DLD1 (cell line): Measurements from ENCODE around the gene MTPN.

Experiments
- in situ Hi-C: cut with HindIII; loops from 2 replicates; pipeline ENCODE4 v1.10.0; 2017; ENCODE audit warnings: low sequenced_read_pairs

MTPN gene

DNA sequence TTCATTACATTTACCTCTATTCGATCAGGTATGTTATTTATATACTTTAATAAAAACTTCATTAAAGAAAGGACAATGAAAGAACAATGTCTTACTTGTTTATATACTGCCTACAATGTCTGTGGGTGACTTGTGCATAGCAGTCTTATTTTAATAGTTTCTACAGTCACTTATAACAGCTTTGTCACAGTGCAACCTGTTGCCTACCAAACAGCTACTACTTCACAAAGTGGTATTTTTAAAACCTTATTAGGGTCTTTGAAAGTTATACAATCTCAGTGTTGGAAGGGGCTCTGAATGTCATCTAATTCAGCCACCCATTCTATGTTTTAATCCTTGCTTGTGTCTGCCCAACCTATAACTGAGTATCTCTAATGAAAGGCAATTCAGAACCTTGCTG lies 19.0 kb downstream of the MTPN start:
- in situ Hi-C loops: no loop called here

DNA sequence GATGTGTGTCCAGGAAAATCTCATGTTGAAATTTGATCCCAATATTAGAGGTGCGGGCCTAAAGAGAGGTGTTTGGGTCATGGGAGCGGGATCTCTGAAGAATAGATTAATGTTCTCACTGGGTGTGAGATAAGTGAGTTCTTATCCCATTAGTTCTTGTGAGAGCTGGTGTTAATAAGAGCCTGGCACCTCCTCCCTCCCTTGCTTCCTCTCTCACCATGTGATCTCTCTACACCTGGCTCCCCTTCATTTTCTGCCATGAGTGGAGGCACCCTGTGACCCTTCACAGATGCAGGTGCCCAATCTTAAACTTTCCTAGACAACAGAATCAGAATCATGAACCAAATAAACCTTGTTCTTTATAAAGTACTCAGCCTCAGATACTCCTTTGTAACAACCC lies 19.5 kb downstream of the MTPN start:
- in situ Hi-C loops: no loop called here

DNA sequence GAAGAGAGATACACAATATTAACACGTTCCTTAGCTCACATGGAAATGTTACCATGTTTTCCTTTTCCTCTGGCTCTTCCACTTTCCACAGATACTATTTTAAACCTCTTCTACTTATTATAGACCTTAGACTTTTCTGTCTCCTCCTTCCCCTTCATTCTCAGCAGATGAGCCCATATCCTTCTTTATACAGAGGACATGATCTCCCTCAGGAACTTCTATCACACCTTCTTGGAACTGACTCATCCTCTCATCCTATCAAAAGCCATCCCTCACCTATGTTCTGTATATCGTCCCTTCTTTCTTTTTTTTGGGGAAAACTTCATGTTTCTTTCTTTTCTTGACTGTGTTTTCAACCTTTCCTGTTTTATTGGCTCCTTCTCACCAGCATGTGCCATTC lies 20.8 kb downstream of the MTPN start:
- in situ Hi-C loops: no loop called here

DNA sequence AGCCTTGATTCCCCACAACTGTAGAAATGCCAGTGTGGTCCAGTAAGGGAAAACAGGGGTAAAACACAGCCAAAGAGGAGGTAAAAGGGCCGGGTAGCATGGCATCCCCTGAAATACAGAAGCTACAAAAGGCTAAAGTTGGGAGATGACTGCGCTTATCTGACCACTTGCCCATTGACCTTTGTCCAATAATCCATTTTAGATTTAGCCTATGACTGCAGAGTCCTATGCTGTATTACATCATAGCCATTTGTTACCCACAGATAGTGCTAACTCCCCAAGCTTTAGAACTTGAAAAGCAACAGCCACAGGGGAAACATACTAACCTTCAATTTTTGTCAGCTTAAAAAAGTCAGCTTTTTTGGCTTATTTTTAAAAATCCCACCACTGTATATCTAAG lies 26.2 kb downstream of the MTPN start:
- in situ Hi-C loops: no loop called here

DNA sequence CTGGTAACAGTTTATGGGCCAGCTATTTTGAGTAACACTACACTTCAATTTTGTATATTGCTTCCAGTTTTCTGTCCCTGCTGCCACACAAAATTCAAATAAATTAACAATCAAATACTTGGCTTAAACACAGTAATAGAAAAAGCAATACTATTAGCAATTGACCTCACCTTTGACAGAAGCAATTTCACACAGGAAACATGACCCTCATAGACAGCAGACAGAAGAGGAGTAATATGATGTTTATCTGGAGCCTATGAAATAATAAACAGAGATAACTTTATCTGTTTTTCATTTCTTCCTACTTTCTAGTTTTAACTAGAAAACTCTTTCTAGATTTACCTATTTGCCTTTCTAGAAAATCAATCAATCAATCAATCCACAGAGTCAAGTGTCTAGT lies 26.7 kb downstream of the MTPN start:
- in situ Hi-C loops: no loop called here

DNA sequence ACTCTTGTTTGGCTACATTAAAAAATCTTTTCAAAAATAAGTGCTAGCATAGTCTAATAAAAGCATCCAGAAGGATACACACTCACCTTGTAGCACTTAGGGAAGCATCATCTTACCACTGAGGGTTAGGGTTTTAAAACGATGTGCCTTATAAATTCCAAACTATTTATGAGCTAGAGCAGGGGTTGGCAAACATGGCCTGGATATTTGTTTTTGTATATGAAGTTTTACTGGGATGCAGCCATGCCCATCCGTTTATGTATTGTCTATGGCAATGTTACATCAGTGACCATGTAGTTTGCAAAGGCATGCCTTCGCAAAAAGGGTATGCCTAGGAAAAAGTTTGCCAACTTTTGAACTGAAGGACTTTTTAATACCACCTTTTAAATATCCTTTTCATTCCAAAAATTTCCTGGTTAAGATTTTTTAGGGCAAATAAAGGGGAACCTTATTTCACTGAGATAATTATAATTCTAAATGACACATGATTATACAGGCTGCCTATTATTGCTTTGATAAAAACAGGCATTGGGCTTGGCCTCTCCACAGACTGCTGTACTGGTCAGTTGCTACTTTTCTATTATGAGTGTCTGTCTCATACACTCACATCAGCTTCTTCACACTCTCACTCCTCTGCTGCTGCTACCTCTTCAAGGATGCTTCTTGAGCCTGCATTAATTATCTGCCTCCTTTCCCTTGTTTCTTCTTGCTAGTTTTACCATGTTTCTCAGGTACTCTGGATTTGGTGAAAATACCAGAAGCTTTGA lies 30.7 kb downstream of the MTPN start:
- in situ Hi-C loops: no loop called here

DNA sequence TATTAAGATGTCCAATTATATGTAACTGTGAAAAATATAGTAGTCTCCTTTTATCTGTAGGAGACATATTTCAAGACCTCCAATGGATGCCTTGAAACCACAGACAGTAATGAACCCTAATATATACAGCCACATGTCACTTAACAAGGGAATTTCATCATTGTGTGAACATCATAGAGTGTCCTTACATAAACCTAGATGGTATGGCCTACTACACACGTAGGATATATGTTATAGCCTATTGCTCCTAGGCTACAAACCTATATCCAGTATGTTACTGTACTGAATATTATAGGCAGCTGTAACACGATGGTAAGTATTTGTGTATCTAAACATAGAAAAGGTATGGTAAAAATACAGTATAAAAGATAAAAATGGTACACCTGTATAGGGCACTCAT lies 32.4 kb downstream of the MTPN start:
- in situ Hi-C loops: no loop called here

DNA sequence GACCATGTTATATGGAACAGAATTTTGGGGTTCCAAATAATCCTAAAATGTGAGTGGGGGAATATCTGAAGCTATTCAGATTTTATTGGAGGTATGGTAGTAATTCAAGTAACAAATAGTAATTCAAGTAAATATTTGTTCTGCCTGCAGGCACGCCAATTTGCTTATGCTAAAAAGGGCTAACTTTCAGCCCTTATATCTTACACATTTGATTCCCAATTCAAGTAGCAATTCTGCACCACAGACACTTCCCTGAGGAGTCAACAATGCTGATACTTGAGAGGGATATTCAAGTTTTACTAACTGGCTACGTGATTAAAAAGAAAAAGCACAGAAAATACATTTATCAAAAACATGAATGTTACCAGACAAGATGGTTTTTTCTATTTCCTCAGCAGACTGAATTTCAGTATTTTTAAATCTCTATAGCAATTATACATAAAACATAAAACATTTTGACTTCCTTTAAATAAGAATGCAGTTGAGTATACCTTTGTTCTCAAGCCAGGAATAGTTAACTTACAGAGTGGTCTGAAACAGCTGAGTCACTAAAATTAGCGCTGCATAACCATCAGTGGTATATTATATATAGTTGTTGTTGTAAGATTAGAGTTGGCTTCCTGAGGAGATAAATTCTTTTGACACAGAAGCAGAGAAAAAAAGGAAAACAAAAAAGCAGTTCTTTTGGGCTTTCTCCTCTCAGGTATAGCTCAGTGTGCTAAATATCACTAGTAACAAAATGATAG lies 33.9 kb downstream of the MTPN start:
- in situ Hi-C loops: no loop called here

DNA sequence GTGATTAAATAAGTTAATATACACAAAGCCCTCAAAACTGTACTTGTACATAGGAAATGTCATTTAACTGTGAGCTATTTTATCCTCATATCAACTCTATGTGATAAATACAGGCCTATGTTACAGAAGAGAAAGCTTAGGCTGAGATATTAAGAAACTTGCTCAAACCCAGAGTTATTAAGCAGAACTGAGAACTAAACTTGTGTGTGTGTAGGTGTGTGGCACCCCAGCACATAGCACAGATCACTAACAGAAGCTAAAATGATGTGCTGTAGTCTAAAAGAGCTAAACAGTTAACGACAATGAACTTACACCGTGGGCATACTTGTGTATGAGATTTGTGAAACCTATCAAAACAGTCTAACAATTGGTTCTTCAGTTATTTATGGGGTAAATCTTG lies 34.5 kb downstream of the MTPN start:
- in situ Hi-C loops: no loop called here

DNA sequence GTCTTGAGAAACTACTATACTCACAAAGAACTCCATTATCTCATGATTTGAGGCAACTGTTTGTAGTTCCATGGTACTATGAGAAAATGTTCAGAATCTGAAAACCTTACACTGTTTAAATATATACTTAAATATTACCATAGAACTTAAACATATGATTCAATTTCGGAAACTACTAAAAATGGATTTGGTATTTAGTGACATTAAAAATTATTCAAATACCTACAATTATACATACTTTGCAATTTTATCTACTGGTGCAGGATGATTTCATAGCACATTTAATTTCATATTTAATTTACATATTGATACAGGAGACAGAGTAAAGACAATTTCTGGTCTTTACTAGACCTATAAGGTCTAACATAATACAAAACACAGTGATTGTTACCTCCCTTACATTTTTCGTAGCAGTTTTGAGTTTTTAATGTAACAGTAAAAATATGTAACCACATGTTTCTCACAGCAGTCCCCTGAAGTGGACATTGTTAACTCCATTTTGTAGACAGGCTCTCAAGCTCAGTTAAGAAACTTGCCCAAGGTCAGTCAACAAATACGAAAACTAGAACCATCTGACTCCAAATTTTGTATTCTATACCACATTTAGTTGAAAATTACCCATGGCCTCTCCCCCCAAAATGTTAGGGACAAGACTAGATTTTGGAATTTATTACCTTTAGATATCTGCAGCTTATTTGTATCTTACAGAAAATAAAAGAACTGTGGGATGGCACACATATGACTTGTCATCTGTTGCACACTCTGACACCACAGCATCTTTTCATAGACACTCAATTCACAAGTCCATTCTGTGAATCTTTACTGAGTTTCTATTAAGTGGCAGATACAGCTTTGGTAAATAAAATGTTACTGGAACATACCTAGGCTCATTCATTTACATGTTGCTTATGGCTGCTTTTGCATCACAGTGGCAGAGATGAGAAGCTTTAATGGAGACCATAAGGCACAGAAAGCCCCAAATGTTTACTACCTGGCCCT lies 36.8 kb downstream of the MTPN start:
- in situ Hi-C loops: no loop called here

DNA sequence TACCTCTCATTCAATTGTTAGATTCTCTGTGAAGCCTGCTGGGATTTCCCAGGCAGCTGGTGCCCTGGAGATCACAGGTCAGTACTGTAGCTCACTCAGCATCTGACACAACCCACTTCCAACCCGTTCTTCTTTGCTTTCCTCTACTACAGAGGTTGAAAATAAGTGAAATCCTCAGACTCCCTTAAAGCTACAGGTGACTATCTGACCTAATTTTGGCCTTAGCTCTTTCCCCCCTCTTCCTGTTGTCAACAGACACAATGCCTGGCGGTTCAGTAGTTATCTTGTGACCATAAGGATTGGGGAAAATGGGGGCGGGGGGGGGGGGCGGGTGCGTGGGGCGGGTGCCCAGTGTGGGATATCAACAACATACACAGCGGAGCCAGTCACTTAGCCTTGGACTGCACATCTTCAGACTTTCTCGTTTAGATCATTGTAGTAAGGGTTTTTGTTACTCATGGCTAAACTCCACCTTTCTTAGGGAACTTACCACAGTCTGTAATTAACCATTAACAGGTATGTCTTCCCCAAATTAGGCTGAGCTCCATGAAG lies 37.8 kb downstream of the MTPN start:
- in situ Hi-C loops: no loop called here

DNA sequence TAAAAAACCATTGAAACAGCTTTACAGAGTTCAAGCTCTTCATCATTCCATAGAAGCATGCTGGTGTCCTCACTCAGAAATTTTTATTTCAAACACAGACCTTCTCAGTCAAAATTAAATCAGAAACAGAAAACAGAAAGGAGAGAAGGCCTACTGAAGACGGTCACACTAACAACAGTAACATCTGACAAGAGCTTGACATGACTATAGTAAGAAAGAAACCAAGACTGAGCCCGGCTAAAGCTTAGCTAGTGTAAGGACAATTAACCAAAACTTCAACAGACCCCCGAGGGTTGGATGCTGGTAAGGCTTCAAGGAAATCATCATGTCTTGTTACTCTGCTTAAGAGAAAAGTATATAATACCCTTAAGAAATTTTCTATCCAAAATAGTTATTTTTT lies 38.6 kb downstream of the MTPN start:
- in situ Hi-C loops: no loop called here

DNA sequence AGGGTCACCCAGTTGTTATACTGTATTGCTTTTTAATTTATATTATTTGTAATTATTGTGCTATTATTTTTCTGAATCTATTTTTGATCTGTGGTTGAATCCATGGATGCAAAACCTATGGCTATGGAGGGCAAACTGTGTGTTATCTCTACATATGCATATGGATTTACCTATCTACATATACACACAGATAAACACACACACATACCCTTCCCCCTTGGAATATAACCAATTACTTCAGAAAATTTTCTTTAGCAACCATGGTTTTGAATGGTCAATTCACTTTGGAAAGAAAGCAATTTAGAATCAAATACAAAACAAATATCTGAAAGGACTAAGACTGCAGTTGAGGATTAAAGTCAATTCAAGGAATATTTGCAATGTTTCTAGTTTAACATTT lies 39.1 kb downstream of the MTPN start:
- in situ Hi-C loops: no loop called here

DNA sequence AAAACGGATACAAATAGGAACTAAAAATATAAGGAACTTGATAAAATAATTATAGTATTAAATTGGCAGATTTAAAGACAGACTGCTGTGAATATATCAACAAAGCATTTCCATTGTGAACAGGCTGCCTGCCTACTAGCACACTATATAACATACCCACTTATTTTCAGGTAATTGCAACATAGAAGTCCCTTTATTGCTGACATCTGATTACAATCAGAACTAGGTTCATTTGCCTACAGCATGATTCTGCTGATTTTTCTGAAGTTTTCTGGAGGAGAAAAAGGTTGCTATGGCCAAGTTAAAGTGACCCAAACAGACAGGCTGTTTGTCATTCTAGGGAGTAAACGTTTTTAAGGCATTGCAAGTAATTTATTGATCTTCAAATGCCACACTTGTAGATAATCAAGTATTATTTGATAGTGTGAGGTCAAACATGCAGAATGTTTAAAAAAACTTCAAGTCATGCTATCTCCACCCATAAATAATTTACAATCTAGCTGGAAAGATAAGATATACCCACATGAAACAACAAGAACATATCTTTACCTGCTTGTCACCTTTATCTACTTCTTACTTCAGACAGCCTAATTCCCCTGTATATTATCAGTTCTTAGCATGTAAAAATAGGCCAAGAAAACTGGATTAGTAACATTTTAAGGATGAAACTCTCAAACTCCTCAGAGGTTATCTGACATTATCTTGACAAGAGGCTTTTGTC lies 40.5 kb downstream of the MTPN start:
- in situ Hi-C loops: no loop called here

DNA sequence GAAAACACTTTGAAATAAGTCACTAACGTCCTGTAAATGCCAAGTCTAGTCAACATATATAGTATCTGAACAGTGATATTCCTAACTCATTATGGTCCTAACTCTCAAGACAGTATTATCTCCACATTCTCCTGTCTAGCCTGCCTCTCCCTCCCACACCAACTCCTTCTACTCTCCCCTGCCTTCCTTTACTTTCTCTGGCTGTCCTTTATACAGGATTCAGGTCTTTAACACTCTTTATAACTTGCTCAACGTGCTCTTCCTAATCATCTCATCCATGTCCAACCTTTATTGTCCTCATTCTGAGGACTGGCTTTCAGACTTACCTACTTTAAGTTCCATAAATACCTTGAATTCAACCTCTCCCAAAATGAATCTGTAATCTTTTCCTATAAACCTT lies 42.5 kb downstream of the MTPN start:
- in situ Hi-C loops: no loop called here

DNA sequence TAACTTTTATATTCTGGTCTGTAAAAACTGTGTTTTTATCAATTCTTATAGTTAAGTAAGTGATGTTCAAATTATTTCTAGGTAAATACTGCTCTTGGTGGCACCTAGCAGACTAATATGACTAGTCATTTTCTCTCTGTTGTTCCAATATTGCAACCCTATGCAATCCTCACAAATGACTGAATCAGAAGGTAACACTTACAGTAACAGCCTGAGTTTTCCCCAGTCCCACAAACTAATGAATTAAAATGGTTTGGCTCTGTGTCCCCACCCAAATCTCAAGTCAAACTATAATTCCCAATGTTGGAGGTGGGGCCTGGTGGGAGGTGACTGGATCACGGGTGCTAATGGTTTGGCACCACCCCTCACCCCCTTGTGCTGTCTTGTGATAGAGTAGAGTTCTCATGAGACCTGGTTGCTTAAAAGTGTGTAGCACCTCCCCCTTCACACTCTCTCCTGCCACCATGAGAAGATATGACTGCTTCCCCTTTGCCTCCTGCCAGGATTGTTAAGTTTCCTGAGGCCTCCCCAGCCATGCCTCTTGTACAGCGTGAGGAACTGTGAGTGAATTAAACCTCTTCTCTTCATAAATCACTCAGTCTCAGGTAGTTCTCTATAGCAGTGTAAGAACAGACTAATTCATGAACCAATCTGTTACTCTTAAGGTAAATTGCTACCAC lies 43.5 kb downstream of the MTPN start:
- in situ Hi-C loops: no loop called here

DNA sequence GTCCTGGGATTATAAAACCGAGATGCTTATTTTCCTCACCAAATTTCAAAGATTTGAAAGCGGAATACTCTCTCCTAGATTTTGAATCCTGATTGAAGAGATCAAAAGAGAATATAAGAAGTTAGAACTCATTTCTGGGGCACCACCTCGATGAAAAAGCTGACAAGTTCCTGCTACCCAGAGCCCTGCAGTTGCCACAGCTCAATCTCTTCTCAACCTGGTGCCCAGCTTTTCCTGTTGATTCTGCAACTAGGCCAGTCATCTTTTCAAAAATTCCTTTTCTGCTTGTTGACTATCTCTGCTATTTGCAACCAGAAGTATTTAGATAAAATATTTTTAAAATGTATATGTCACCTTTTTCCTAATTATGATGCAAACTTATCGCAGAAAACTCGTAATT lies 45.0 kb downstream of the MTPN start:
- in situ Hi-C loops: no loop called here

DNA sequence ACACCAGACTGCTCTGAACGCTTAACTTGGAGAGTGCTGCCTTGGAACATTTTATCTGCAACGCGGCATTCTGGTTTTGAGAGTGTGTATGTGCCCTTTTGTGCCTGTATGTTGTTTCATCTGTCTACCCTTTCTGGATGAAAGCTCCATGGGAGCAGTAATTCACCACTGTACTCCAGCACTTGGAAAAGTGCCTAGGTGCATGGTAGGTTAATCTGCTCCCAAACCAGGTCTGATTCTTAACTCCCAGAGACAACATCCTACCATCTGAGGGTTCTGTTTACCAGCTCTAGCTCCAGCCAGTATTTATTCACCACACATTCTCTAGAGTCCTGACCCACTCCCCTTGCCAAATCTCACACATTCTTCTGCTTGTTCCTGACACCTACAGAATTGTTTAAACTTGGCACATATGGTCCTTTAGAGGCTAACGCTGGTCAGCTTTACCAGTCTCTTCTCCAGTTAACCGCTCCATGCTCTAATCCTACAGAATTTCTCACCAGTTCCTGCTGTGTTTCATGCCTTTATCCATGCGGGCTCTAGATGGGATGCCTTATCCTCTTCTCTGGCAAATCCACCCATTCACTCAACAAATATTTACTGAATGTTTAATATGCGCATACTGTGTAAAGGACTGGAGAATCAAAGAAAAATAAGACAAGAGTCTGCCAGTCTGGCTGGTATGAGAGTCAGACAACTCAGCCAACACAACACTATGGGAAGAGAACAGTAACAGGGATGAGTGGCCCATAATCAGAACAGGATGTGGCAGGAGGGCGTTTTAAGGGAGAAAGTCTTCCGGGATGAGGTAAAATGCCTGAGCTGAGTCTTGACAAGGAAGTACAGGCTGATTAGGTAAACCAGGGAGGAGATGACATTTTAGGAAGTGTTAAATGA lies 46.3 kb downstream of the MTPN start:
- in situ Hi-C loops: no loop called here

DNA sequence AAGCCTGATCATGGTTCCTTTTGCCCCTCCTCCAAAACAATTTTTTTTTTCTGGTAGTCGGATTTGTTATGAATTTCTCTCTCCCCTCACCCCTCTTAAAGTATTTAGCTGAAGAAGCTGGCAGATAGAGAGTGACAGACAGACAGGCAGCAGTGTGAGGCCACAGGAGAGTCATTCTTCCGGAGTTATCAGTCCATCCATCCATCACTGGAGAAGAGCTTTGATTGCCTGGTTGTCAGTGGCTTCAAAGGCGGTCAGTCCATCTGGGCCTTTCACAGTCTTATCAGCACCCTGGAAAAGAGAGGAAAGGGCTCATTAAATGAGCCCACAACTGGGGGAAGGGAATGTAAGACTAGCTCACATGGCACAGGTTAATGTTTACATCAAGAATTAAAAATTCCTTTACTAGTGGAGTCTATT lies 47.4 kb downstream of the MTPN start:
- in situ Hi-C loops: no loop called here
